ENCODE results near the gene CACNA2D2. TPM values are rescaled to one million over a fixed set of nuclear protein-coding genes. Genes with fewer than 3 reads are reported as not detected.

The CACNA2D2 gene
- total RNA-seq, 1 donor from 2014 or later, result 4.3 TPM

GRCh38 chr3:50427217-50427616, 76.2 kb downstream of the CACNA2D2 start:
- TF ChIP-seq EZH2 (IDR thresholded peaks at IDR 0.05) (no peak), EZH2phosphoT487 (IDR thresholded peaks at IDR 0.05) (no peak)
- TF ChIP-seq, protein P1, sequence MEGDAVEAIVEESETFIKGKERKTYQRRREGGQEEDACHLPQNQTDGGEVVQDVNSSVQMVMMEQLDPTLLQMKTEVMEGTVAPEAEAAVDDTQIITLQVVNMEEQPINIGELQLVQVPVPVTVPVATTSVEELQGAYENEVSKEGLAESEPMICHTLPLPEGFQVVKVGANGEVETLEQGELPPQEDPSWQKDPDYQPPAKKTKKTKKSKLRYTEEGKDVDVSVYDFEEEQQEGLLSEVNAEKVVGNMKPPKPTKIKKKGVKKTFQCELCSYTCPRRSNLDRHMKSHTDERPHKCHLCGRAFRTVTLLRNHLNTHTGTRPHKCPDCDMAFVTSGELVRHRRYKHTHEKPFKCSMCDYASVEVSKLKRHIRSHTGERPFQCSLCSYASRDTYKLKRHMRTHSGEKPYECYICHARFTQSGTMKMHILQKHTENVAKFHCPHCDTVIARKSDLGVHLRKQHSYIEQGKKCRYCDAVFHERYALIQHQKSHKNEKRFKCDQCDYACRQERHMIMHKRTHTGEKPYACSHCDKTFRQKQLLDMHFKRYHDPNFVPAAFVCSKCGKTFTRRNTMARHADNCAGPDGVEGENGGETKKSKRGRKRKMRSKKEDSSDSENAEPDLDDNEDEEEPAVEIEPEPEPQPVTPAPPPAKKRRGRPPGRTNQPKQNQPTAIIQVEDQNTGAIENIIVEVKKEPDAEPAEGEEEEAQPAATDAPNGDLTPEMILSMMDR (IDR thresholded peaks at IDR 0.05), result no peak
- H3K9me3 Mint-ChIP-seq, result no peaks in the 10 kb centered on the region
- Histone ChIP-seq H3K4me3 (no peak overlapping the region), H3K27ac (no peak overlapping the region), H3K27me3 (no peaks in the 10 kb centered on the region), H3K36me3 (no peaks in the 10 kb centered on the region), H4K20me1 (ENCODE audit: low read depth) (peaks cover 15% of the 10 kb centered on the region), H3K4me2 (no peak overlapping the region), H3K4me1 (peaks cover 21% of the 10 kb centered on the region), H3F3A (ENCODE audit: low read depth) (peaks cover 12% of the 10 kb centered on the region), H3K79me2 (ENCODE audit: low read depth) (no peaks in the 10 kb centered on the region), H3K9me3 (ENCODE audit: low read depth) (no peaks in the 10 kb centered on the region), H3K9ac (no peak overlapping the region), H2AFZ (replicated peaks) (no peak overlapping the region)
- peak overlapping the region; percentile 29 for H3K27ac Mint-ChIP-seq
- no peak for DNase-seq (ENCODE audit: low spot score)
- no peak overlapping the region for H3K4me3 Mint-ChIP-seq
- peaks cover 3% of the 10 kb centered on the region for H3K27me3 Mint-ChIP-seq (ENCODE audit: insufficient read depth, low read depth)
- H3K36me3 Mint-ChIP-seq, result no peaks in the 10 kb centered on the region
- peaks cover 15% of the 10 kb centered on the region for H3K4me1 Mint-ChIP-seq

GRCh38 chr3:50425911-50426310, 77.5 kb downstream of the CACNA2D2 start:
- DNase-seq (ENCODE audit: low spot score), result no peak
- Histone ChIP-seq H3K36me3 (no peaks in the 10 kb centered on the region), H3K79me2 (ENCODE audit: low read depth) (no peaks in the 10 kb centered on the region), H3K27me3 (no peaks in the 10 kb centered on the region), H3K27ac (no peak overlapping the region), H3K4me1 (peaks cover 11% of the 10 kb centered on the region), H2AFZ (replicated peaks) (no peak overlapping the region), H3K9ac (no peak overlapping the region), H3F3A (ENCODE audit: low read depth) (peaks cover 4% of the 10 kb centered on the region), H3K4me2 (no peak overlapping the region), H3K4me3 (no peak overlapping the region), H4K20me1 (ENCODE audit: low read depth) (peaks cover 7% of the 10 kb centered on the region), H3K9me3 (ENCODE audit: low read depth) (no peaks in the 10 kb centered on the region)
- Mint-ChIP-seq H3K4me3 (no peak overlapping the region), H3K9me3 (no peaks in the 10 kb centered on the region), H3K4me1 (peaks cover 12% of the 10 kb centered on the region), H3K27me3 (ENCODE audit: insufficient read depth, low read depth) (peaks cover 2% of the 10 kb centered on the region), H3K36me3 (no peaks in the 10 kb centered on the region), H3K27ac (no peak overlapping the region)
- TF ChIP-seq, protein P1 (IDR thresholded peaks at IDR 0.05), result no peak
- TF ChIP-seq EZH2phosphoT487 (IDR thresholded peaks at IDR 0.05) (no peak), EZH2 (IDR thresholded peaks at IDR 0.05) (no peak)

DNA sequence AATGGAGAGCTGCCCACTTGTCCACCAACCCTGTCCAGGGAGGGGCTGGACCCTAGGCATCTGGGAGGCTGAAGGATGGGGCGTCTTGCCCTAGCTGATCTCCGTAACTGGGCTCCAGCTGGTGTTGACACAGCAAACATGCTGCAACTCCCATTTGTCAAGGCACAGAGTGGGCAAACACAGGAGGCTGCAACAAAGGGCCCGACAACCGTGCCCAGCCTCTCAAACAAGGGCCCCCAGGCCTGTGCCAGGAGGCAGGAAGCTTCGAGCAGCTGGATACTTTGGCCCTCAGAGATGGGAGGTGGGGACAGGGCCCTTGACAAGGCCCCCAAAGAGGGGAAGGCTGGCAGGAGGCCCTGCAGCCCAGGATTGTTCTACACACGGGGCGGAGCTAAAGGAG, 79.9 kb downstream of the CACNA2D2 start:
- Histone ChIP-seq H3K9me3 (ENCODE audit: low read depth) (no peaks in the 10 kb centered on the region), H3K4me2 (no peak overlapping the region), H3K27ac (no peak overlapping the region), H3K36me3 (no peaks in the 10 kb centered on the region), H3F3A (ENCODE audit: low read depth) (no peaks in the 10 kb centered on the region), H3K27me3 (no peaks in the 10 kb centered on the region), H3K4me3 (no peak overlapping the region), H3K4me1 (no peaks in the 10 kb centered on the region), H3K79me2 (ENCODE audit: low read depth) (no peaks in the 10 kb centered on the region), H3K9ac (no peak overlapping the region), H4K20me1 (ENCODE audit: low read depth) (no peaks in the 10 kb centered on the region), H2AFZ (replicated peaks) (no peak overlapping the region)
- TF ChIP-seq, protein P1 (IDR thresholded peaks at IDR 0.05), result no peak
- TF ChIP-seq EZH2phosphoT487 (IDR thresholded peaks at IDR 0.05) (no peak), EZH2 (IDR thresholded peaks at IDR 0.05) (no peak)
- no peak for DNase-seq (ENCODE audit: low spot score)
- H3K4me3 Mint-ChIP-seq, result no peak overlapping the region
- H3K36me3 Mint-ChIP-seq, result no peaks in the 10 kb centered on the region
- peaks cover 7% of the 10 kb centered on the region for H3K4me1 Mint-ChIP-seq
- no peak overlapping the region for H3K27ac Mint-ChIP-seq
- no peaks in the 10 kb centered on the region for H3K9me3 Mint-ChIP-seq
- peaks cover 2% of the 10 kb centered on the region for H3K27me3 Mint-ChIP-seq (ENCODE audit: insufficient read depth, low read depth)

All from neural progenitor cell (in vitro differentiated cells).